NCI-H1436 (cell line): ENCODE results near the gene HAGHL.
"Not testable (repeated sequence)": the region's sequence is repeated elsewhere in the genome, so short reads cannot be mapped to it uniquely, and the experiment has no call there.

Experiments
- DNase-seq: peaks from one replicate; lab custom pipeline; 2025; lab: John Stamatoyannopoulos, UW

The HAGHL gene

DNA sequence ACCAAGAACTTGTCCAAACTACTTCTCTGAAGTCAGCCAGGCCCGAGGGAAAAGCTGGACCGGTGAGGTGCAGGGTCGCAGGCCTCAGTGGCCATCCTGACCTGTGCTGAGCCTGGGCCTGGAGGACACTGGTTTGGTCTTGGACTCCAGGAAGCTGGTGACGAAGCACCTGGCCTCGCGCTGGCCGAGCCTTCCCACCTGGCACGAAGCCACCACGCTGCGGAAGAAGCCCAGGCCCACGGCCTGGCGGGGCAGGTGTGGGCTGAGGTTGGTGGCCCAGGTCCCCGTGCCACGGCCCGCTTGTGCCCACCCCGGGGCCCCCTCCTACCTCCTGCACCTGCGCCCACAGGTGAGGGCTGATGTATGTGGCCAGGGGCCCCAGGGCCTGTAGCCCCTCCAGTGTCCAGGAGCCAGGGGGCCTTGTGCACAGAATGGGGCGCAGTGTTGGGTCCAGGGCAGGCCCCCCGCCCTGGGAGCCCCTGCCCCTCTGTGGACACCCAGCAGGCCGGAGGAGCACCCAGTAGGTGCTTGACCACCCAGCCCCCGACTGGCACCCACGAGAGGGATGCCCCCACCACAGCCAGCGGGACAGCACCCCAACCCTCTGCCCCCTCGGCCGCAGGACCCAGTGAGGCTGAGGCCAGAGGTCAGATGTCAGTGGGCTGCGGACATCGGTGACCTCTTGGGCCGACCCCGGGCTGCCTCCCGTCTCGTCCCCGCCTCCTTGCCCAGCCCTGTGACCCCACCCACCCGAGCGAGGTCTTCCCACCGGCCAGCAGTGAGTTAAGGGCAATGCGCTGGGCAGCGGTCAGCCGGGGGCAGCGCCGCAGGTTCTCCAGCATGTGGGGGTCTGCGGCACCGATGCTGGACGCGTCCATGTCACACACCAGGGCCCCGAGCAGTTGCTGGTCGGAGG, 47.4 kb downstream of the HAGHL start:
- no peak for DNase-seq

- DNase-seq: no peak
Measured at GRCh38 chr16:775236-775796, 48.4 kb downstream of the HAGHL start.

DNA sequence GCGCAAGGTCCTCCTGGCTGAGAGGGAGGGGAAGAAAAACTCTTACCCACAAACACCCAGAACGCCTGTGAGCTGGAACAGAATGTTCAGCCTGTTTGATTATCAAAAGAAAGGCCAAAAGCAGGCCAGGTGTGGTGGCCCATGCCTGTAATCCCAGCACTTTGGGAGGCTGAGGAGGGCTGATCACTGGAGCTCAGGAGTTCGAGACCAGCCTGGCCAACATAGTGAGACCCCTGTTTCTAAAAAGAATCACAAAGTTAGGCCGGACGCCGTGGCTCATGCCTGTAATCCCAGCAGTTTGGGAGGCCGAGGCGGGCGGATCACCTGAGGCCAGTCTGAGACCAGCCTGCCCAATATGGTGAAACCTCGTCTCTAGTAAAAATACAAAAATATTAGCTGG, 49.4 kb downstream of the HAGHL start:
- not testable (repeated sequence) for DNase-seq

DNA sequence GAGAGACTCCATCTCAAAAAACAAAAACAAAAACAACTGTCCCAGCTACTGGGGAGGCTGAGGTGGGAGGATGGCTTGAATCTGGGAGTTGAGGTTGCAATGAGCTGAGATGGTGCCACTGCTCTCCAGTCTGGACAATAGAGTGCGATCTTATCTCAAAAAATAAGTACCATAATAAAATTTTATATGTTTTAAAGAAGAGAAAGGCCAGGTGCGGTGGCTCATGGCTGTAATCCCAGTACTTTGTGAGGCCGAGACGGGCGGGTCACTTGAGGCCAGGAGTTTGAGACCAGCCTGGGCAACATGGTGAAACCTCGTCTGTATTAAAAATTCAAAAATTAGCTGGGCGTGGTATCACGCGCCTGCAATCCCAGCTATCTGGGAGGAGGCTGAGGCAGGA, 49.9 kb downstream of the HAGHL start:
- DNase-seq: no peak

DNA sequence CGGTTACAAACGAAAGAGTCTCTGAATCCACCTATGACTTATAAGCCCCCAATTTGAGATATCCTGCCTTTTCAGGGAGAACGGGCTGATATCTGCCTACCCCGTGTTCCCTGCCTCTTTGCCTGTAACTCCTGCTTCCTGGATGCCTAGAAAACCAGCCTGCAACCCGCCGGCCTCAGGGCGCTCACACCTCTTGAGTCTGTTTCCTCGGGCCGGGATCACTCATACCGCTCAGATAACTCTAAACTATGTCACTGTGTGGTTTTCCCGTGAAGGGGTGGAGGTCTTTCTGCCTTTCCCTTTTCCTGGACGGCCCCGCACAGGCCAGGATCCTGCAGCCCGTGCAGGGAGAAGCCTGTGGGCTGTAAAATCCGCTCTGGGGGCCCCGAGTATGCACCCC, 50.9 kb downstream of the HAGHL start:
- no peak for DNase-seq

- no peak for DNase-seq
Measured at GRCh38 chr16:778447-778846, 51.5 kb downstream of the HAGHL start.

DNA sequence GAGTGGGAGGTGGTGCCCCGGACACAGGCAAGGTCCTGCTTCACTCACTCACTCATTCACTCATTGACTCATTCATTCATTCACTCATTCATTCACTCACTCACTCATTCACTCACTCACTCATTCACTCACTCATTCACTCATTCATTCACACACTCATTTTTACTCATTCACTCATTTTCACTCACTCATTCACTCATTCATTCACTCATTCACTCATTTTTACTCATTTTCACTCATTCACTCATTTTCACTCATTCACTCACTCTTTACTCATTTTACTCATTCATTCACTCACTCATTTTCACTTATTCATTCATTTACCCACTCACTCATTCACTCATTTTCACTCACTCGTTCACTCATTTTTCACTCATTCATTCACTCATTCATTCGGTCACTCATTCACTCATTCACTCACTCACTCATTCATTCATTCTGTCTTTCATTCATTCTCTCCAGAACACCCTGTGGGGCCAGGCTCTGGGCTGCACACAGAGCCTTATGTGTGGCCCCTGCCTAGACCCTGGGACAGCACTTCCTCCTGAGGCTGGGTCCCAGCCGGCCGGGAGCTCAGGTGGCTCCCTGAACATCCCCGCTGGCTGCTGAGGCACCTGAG, 52.1 kb downstream of the HAGHL start:
- no peak for DNase-seq
